NCI-H1417 (cell line): ENCODE results near the gene MFRP.

Experiments used
- DNase-seq, 3 experiments: peaks; one replicate each; lab custom pipeline; 2025; lab: John Stamatoyannopoulos, UW

Gene MFRP

GRCh38 chr11:119359365-119360214 lies 13.1 kb upstream of the MFRP start:
- no peak for DNase-seq

DNA sequence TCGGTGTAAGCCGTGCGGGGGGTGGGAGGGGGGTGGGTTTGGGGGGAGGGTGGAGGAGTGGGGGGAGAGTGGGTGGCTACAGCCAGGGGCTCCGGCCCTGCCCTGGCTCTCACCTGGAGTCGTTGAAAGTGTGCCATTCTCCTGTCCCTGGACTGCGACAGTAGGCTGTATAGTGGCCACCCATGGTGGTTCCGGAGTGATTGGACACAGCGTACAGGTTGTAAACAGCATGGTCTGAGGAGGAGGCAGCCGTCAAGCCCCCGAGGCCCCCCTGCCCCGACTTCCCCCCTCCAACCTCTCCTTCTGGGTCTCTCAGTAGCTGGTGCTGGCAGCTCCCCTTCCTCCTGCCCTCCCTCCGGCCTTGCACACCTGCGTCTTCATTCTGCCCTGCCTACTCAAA lies 10.6 kb upstream of the MFRP start:
- no peak for DNase-seq

GRCh38 chr11:119356349-119357031 lies 10.0 kb upstream of the MFRP start:
- no peak for DNase-seq

- DNase-seq = no peak
These were observed 8.8 kb upstream of the MFRP start for GRCh38 chr11:119355091-119355843.

DNA sequence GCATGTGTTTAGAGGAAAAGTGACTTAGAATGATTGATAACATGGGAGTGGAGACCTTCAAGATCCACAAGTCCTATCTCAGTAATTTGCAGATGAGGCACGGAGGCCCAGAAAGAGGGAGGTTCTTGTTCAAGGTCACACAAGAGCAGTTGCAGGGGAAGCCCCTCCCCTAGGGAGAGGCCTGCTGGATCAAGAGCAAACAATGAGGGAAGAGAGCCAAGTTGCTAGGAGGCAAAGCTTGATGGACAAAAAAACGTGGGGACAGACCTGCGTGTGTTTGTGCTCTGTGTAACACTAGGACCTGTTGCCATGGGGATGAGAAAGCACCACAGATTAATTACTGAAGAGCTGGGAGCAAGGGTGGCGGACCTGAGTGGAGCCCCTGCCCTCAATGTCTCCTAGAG lies 6.4 kb upstream of the MFRP start:
- DNase-seq = peak; percentile 74 to 98 (median 89)

- no peak for DNase-seq
These were observed 4.7 kb upstream of the MFRP start for GRCh38 chr11:119351232-119351631.

- no peak for DNase-seq
These were observed 3.8 kb upstream of the MFRP start for GRCh38 chr11:119350302-119350701.

GRCh38 chr11:119347940-119348605 lies 1.6 kb upstream of the MFRP start:
- no peak for DNase-seq

GRCh38 chr11:119347242-119347641 lies 737 bp upstream of the MFRP start:
- DNase-seq = no peak

DNA sequence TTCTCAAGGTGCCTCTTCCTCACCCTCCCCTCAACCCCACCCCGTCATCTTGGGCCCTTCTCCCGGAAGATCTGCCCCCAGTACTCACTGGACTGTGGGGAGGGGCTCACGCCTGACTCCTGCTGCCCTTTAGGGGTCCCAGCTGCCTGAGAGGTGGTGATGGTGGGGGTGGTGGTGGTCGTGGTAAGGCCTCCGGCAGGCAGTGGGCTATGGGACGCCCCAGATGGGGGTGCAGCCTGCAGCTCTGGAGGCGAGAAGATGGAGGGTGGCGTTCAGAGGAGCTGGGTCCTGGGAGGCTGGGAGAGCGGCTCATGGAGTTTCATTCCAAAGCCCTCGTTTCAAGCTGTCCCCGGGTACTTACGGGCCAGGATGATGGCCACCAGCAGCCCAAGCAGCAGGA lies 820 bp downstream of the MFRP start:
- no peak for DNase-seq

GRCh38 chr11:119344291-119345010 lies 2.1 kb downstream of the MFRP start:
- no peak for DNase-seq

- no peak for DNase-seq
These were observed 2.8 kb downstream of the MFRP start for GRCh38 chr11:119343726-119344125.

DNA sequence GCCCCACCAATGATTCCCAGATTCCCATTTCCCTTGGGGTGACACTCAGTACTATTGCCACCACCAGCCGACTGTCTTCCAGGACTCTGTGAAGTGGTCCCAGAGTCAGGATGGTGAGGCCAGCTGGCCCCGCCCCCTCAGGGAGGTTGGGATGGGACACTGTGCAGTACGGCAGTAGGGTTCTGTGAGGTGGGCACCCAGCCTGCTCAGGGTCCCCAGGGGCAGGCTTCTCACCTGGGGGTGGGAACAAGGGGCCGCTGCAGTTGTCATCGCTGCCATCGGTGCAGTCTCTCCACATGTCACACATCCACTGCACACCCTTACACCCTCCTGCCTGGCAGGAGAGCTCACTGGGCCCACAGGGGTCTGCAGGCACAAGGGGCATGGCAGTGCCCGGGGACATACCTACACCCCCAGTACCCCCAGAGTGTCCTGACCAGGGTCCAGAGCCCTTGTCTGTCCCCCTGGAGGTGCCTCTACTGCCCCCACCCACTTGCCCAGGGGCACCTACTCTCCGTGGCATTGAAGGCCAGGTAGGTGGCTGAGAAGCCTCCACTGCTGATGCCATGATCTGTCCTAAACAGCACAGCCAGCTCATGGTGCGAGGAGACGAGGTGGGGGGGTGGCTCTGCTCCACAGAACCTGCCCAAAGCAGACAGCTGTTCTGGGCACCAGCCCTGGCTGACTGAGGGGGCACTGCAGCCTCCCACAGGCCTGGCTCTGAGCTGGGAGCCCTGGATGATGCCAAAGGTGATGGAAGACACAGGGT lies 4.0 kb downstream of the MFRP start:
- no peak for DNase-seq

DNA sequence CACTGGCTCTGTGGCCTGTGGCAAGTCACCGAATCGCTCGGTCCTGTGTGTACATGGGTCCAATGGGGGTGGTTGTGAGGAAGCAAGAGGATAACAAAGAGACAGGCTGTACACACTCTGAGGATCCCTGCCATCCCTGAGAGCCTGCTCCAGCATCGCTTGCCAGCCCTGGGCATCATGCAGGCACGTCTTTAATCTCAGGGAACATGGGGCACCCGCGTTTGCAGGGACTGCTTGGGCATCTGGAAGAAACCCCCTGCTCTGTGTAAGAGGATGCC lies 4.5 kb downstream of the MFRP start:
- no peak for DNase-seq

DNA sequence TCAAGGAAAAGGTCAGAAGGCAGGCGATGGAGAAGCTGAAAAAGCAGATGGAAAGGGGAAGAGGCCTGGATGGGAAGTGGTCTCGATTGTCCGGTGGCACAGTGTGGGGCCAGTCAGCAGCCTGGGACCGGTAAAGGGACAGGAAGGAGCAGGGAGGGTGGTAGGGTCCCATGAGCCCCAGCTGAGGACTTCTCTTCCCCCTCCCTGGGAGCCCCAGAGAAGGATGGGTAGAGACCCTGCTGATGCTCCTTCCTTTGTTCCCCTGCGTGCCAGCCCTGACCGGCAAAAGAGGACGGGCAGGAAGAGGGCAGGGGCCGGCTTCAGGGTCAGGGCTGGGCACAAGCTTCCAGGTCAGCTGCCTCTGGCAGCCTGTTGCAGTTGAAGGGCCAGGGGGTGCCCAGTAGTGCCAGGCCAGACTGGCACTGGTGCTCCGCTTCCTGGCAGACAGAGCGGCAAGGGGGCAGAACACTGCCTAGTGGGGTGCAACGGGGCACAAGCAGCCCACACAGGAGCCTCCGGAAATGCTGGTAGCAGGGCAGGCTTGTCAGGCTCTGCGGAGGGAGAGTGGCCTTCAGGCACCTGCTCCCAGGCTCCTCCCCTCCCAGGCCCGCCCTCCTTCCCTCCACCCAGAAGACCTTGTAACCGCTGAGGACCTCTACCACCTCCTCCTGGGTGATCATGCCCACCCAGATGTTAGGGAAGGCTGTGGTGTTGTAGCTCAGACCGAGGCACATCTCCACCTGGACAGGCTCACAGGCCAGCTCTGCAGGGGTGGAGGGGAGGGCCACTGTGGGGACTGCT lies 5.1 kb downstream of the MFRP start:
- no peak for DNase-seq

GRCh38 chr11:119340335-119341221 lies 5.9 kb downstream of the MFRP start, which contains the start of gene C1QTNF5:
C1QTNF5 (minus strand) TSS chr11:119340883; CDS start chr11:119340397, 486 bp downstream.
- no peak for DNase-seq

- no peak for DNase-seq
These were observed 6.7 kb downstream of the MFRP start for GRCh38 chr11:119339589-119340334.

- no peak for DNase-seq
These were observed 7.4 kb downstream of the MFRP start for GRCh38 chr11:119338965-119339588.
